ENCODE results near the gene ZNF22. TPM values are rescaled to one million over a fixed set of nuclear protein-coding genes. Genes with fewer than 3 reads are reported as not detected.

The ZNF22 gene
- total RNA-seq, 1 donor from 2014 or later = 45.2 TPM

- H3K27ac Mint-ChIP-seq = peak overlapping the region; percentile 79
- H3K27me3 Mint-ChIP-seq (ENCODE audit: low read depth) = no peaks in the 10 kb centered on the region
- H3K9me3 Mint-ChIP-seq = no peaks in the 10 kb centered on the region
- peaks cover 9% of the 10 kb centered on the region for H3K36me3 Mint-ChIP-seq
- DNase-seq (ENCODE audit: low spot score in 2 of 2, unreplicated experiment in 2 of 2) = no peak
- peak overlapping the region; percentile 59 for H3K4me3 Mint-ChIP-seq
- TF ChIP-seq CTCF (IDR thresholded peaks at IDR 0.05; ENCODE audit: unreplicated experiment) = no peak
- peaks cover 53% of the 10 kb centered on the region for H3K4me1 Mint-ChIP-seq
Measured at GRCh38 chr10:44974082-44974627, 26.6 kb upstream of the ZNF22 start.

- H3K27ac Mint-ChIP-seq = peak overlapping the region; percentile 79
- TF ChIP-seq CTCF (IDR thresholded peaks at IDR 0.05; ENCODE audit: unreplicated experiment) = peak; percentile 86
Measured at GRCh38 chr10:44974628-44975430, 25.9 kb upstream of the ZNF22 start.

GRCh38 chr10:44975431-44976331 lies 25.0 kb upstream of the ZNF22 start:
- DNase-seq (ENCODE audit: low spot score in 2 of 2, unreplicated experiment in 2 of 2) = peak; percentile 59 to 78
- peak overlapping the region; percentile 91 for H3K27ac Mint-ChIP-seq
- H3K27me3 Mint-ChIP-seq (ENCODE audit: low read depth) = no peaks in the 10 kb centered on the region

More at GRCh38 chr10:44974628-44975430, 25.9 kb upstream of the ZNF22 start:
- H3K4me3 Mint-ChIP-seq = peak overlapping the region; percentile 59
- H3K27me3 Mint-ChIP-seq (ENCODE audit: low read depth) = no peaks in the 10 kb centered on the region
- peaks cover 60% of the 10 kb centered on the region for H3K4me1 Mint-ChIP-seq
- H3K9me3 Mint-ChIP-seq = no peaks in the 10 kb centered on the region
- peaks cover 9% of the 10 kb centered on the region for H3K36me3 Mint-ChIP-seq
- peak; percentile 63 to 87 for DNase-seq (ENCODE audit: low spot score in 2 of 2, unreplicated experiment in 2 of 2)

GRCh38 chr10:44976352-44977198 lies 24.1 kb upstream of the ZNF22 start:
- Mint-ChIP-seq H3K9me3 (no peaks in the 10 kb centered on the region), H3K27me3 (ENCODE audit: low read depth) (no peaks in the 10 kb centered on the region), H3K27ac (peak overlapping the region; percentile 91), H3K36me3 (peaks cover 3% of the 10 kb centered on the region), H3K4me1 (peaks cover 77% of the 10 kb centered on the region), H3K4me3 (peak overlapping the region; percentile 54)
- DNase-seq (ENCODE audit: low spot score in 2 of 2, unreplicated experiment in 2 of 2) = no peak
- TF ChIP-seq CTCF (IDR thresholded peaks at IDR 0.05; ENCODE audit: unreplicated experiment) = no peak

More at GRCh38 chr10:44975431-44976331, 25.0 kb upstream of the ZNF22 start:
- no peak for TF ChIP-seq CTCF (IDR thresholded peaks at IDR 0.05; ENCODE audit: unreplicated experiment)
- H3K36me3 Mint-ChIP-seq = peaks cover 6% of the 10 kb centered on the region
- H3K4me3 Mint-ChIP-seq = peak overlapping the region; percentile 54
- H3K9me3 Mint-ChIP-seq = no peaks in the 10 kb centered on the region
- H3K4me1 Mint-ChIP-seq = peaks cover 68% of the 10 kb centered on the region
